H1 (cell line): ENCODE results near the gene FRY. TPM values are rescaled to one million over a fixed set of nuclear protein-coding genes. Genes with fewer than 3 reads are reported as not detected.

Source experiments
- CTCF ChIA-PET: fragments of 300-600 bp; sonication (Branson Sonifier 250); formaldehyde crosslinking; loops from one replicate; lab custom pipeline; 2021; ENCODE audit not compliant: partially characterized antibody; lab: Charles Lee
- POLR2A ChIA-PET: fragments of 300-600 bp; sonication (Branson Sonifier 250); formaldehyde crosslinking; loops from one replicate; lab custom pipeline; 2021; ENCODE audit warnings: inconsistent platforms; ENCODE audit not compliant: partially characterized antibody; lab: Charles Lee
- DNase-seq, 2 experiments: peaks; one replicate each; pipeline versions ENCODE4 v3.0.0 to v3.0.0-alpha.2; 2010 to 2022; ENCODE audit warnings: low spot score in 2 of 2, low read depth in 1 of 2, mixed read lengths in 1 of 2
- FAIRE-seq: peaks from 2 replicates; lab custom pipeline; 2011; peaks lifted over from hg19 to GRCh38; lab: Jason Lieb, UNC
- H2AFZ ChIP-seq: 2 replicates; pipeline ENCODE4 v1.8.1; 2012; ENCODE audit warnings: low read length, inconsistent platforms
- H2AK5ac ChIP-seq: 2 replicates; pipeline ENCODE4 v1.6.1; 2013; ENCODE audit warnings: low read depth, low read length
- H2BK120ac ChIP-seq: replicated peaks from 2 replicates; pipeline ENCODE3; 2013; ENCODE audit warnings: low read depth, low read length, inconsistent platforms
- H2BK12ac ChIP-seq: 2 replicates; pipeline ENCODE4 v1.6.1; 2013; ENCODE audit warnings: low read depth, low read length
- H2BK15ac ChIP-seq: 2 replicates; pipeline ENCODE4 v1.6.1; 2013; ENCODE audit warnings: low read length
- H2BK20ac ChIP-seq: 2 replicates; pipeline ENCODE4 v1.6.1; 2013; ENCODE audit warnings: low read length
- H2BK5ac ChIP-seq: 2 replicates; pipeline ENCODE4 v1.6.1; 2013; ENCODE audit warnings: low read depth, low read length
- H3K14ac ChIP-seq: 2 replicates; pipeline ENCODE4 v1.6.1; 2013; ENCODE audit warnings: inconsistent platforms; ENCODE audit not compliant: insufficient read length
- H3K18ac ChIP-seq: 2 replicates; pipeline ENCODE4 v1.6.1; 2013; ENCODE audit warnings: low read length; ENCODE audit errors: extremely low read depth
- H3K23ac ChIP-seq: 2 replicates; pipeline ENCODE4 v1.6.1; 2013; ENCODE audit warnings: inconsistent platforms; ENCODE audit not compliant: insufficient read length
- H3K23me2 ChIP-seq: 2 replicates; pipeline ENCODE4 v1.6.1; 2013; ENCODE audit warnings: low read depth, low read length
- H3K27ac ChIP-seq: 2 replicates; pipeline ENCODE4 v1.6.1; 2011; ENCODE audit warnings: low read depth, low read length, inconsistent platforms
- H3K27me3 ChIP-seq, 4 experiments: replicated peaks in 1 of 4; 1 replicate in 1 of 4; 2 replicates in 3 of 4; pipeline versions ENCODE4 v1.6.1 to v1.8.1; 2011 to 2013; ENCODE audit warnings: low read length in 3 of 4, mild to moderate bottlenecking in 3 of 4, inconsistent platforms in 2 of 4, mixed read lengths in 2 of 4, moderate library complexity in 1 of 4; ENCODE audit not compliant: control insufficient read depth in 3 of 4, insufficient read depth in 3 of 4; ENCODE audit errors: extremely low read depth in 1 of 4
- H3K36me3 ChIP-seq, 4 experiments: 2 replicates each; pipeline versions ENCODE4 v1.6.1 to v1.8.1; 2011 to 2013; ENCODE audit warnings: mild to moderate bottlenecking in 4 of 4, low read length in 3 of 4, moderate library complexity in 2 of 4, control low read depth in 1 of 4, inconsistent platforms in 1 of 4; ENCODE audit not compliant: insufficient read depth in 4 of 4, control insufficient read depth in 2 of 4
- H3K4ac ChIP-seq: replicated peaks from 2 replicates; pipeline ENCODE3; 2013; ENCODE audit warnings: low read length, low read depth, mixed read lengths, inconsistent platforms; ENCODE audit not compliant: insufficient read length
- H3K4me1 ChIP-seq, 4 experiments: replicated peaks in 1 of 4; 1 replicate in 1 of 4; 2 replicates in 3 of 4; pipeline versions ENCODE4 v1.6.1 to v1.8.1; 2011 to 2013; ENCODE audit warnings: low read length in 3 of 4, inconsistent platforms in 2 of 4, mixed read lengths in 1 of 4; ENCODE audit not compliant: insufficient read depth in 4 of 4, control insufficient read depth in 3 of 4
- H3K4me2 ChIP-seq, 2 experiments: 2 replicates each; pipeline versions ENCODE4 v1.6.1 to v1.8.1; 2011 to 2013; ENCODE audit warnings: low read depth in 2 of 2, low read length in 2 of 2, control low read depth in 1 of 2, inconsistent platforms in 1 of 2, mild to moderate bottlenecking in 1 of 2; ENCODE audit not compliant: insufficient read depth in 1 of 2
- H3K4me3 ChIP-seq, 4 experiments: fragments of 200-600, 300-600 bp in 1 of 4; sonication (generic), shearing (Covaris generic), sonication (Bioruptor Twin) in 1 of 4; 2 replicates each; pipeline versions ENCODE4 v1.5.1 to v1.8.1; 2011 to 2016; ENCODE audit warnings: low read length in 4 of 4, low read depth in 3 of 4, control low read depth in 2 of 4, inconsistent platforms in 2 of 4, mild to moderate bottlenecking in 2 of 4, mixed read lengths in 1 of 4, moderate library complexity in 1 of 4; ENCODE audit not compliant: insufficient read depth in 2 of 4; ENCODE audit errors: extremely low read depth in 1 of 4
- H3K56ac ChIP-seq: replicated peaks from 2 replicates; pipeline ENCODE3; 2013; ENCODE audit warnings: low read depth, mild to moderate bottlenecking, mixed read lengths, low read length, inconsistent platforms; ENCODE audit not compliant: insufficient read length
- H3K79me1 ChIP-seq: 2 replicates; pipeline ENCODE4 v1.6.1; 2013; ENCODE audit warnings: low read depth, low read length, control low read depth
- H3K79me2 ChIP-seq, 2 experiments: 2 replicates each; pipeline versions ENCODE4 v1.6.1 to v1.8.1; 2012 to 2013; ENCODE audit warnings: low read length in 2 of 2, mild to moderate bottlenecking in 2 of 2, inconsistent platforms in 1 of 2; ENCODE audit not compliant: insufficient read depth in 2 of 2, control insufficient read depth in 1 of 2
- H3K9ac ChIP-seq, 4 experiments: replicated peaks in 1 of 4; 1 replicate in 1 of 4; 2 replicates in 3 of 4; pipeline versions ENCODE4 v1.6.1 to v1.8.1; 2011 to 2013; ENCODE audit warnings: low read depth in 3 of 4, low read length in 3 of 4, control low read depth in 2 of 4, mild to moderate bottlenecking in 2 of 4, moderate library complexity in 2 of 4, inconsistent platforms in 1 of 4; ENCODE audit errors: extremely low read depth in 1 of 4
- H3K9me3 ChIP-seq, 2 experiments: 2 replicates each; pipeline versions ENCODE4 v1.6.1 to v1.8.1; 2012 to 2013; ENCODE audit warnings: mild to moderate bottlenecking in 2 of 2, moderate library complexity in 2 of 2, control low read depth in 1 of 2, inconsistent platforms in 1 of 2, low read depth in 1 of 2, low read length in 1 of 2, mixed read lengths in 1 of 2; ENCODE audit not compliant: insufficient read depth in 2 of 2
- H4K20me1 ChIP-seq, 2 experiments: replicated peaks in 1 of 2; 2 replicates each; pipeline versions ENCODE3 to v1.8.1; 2011 to 2013; ENCODE audit warnings: inconsistent platforms in 2 of 2, low read length in 2 of 2, mild to moderate bottlenecking in 1 of 2; ENCODE audit not compliant: insufficient read depth in 2 of 2, control insufficient read depth in 1 of 2
- H4K5ac ChIP-seq: 2 replicates; pipeline ENCODE4 v1.6.1; 2013; ENCODE audit warnings: low read length, low read depth, mixed read lengths, inconsistent platforms; ENCODE audit not compliant: insufficient read length
- H4K8ac ChIP-seq: 2 replicates; pipeline ENCODE4 v1.8.0; 2013; ENCODE audit warnings: mild to moderate bottlenecking, moderate library complexity, low read length, inconsistent platforms; ENCODE audit not compliant: insufficient read depth; ENCODE audit errors: extremely low read depth
- H4K91ac ChIP-seq: replicated peaks from 2 replicates; pipeline ENCODE3; 2013; ENCODE audit warnings: low read length, mixed read lengths, inconsistent platforms; ENCODE audit not compliant: insufficient read length
- ATF2 ChIP-seq: IDR thresholded peaks from 2 replicates; pipeline ENCODE4 v1.6.1; 2012; ENCODE audit warnings: low read length, inconsistent platforms
- ATF3 ChIP-seq: IDR thresholded peaks from 2 replicates; pipeline ENCODE4 v1.6.1; 2011; ENCODE audit warnings: low read depth, mild to moderate bottlenecking, low read length; ENCODE audit not compliant: insufficient read depth
- BCL11A ChIP-seq, 2 experiments: IDR thresholded peaks; one replicate each; pipeline ENCODE4 v1.6.1; 2011; ENCODE audit warnings: low read depth in 2 of 2, low read length in 2 of 2, mild to moderate bottlenecking in 2 of 2
- EZH2 ChIP-seq: fragments of 200-600 bp; sonication (generic); IDR thresholded peaks from 2 replicates; pipeline ENCODE4 v1.7.1; 2012; ENCODE audit warnings: low read depth, mild to moderate bottlenecking, moderate library complexity, low read length, inconsistent platforms; ENCODE audit not compliant: severe bottlenecking
- MAFK ChIP-seq: IDR thresholded peaks from 2 replicates; pipeline ENCODE4 v1.6.1; 2012; ENCODE audit warnings: low read depth, mild to moderate bottlenecking, improper control_type of control experiment, low read length
- RFX5 ChIP-seq: IDR thresholded peaks from 2 replicates; pipeline ENCODE4 v1.6.1; 2011; ENCODE audit warnings: low read depth, low read length, improper control_type of control experiment, borderline replicate concordance
- RNF2 ChIP-seq: fragments of 200-900, 300-1000 bp; sonication (generic); IDR thresholded peaks from 2 replicates; pipeline ENCODE4 v1.7.1; 2016; ENCODE audit warnings: borderline replicate concordance, low read depth, mild to moderate bottlenecking, antibody characterized with exemption, low read length; ENCODE audit not compliant: poor library complexity, severe bottlenecking; ENCODE audit errors: missing control alignments
- RXRA ChIP-seq: IDR thresholded peaks from 2 replicates; pipeline ENCODE4 v1.6.1; 2011; ENCODE audit warnings: low read depth, mild to moderate bottlenecking, low read length, moderate library complexity; ENCODE audit not compliant: insufficient read depth
- SAP30 ChIP-seq: fragments of 300-600 bp; sonication (generic); IDR thresholded peaks from 2 replicates; pipeline ENCODE4 v1.7.1; 2012; ENCODE audit warnings: low read length, moderate library complexity, mild to moderate bottlenecking, inconsistent platforms; ENCODE audit not compliant: insufficient read depth, insufficient replicate concordance
- SP1 ChIP-seq: IDR thresholded peaks from 2 replicates; pipeline ENCODE4 v1.6.1; 2011; ENCODE audit warnings: low read depth, low read length
- SP2 ChIP-seq: IDR thresholded peaks from 2 replicates; pipeline ENCODE4 v1.6.1; 2012; ENCODE audit warnings: mild to moderate bottlenecking, low read length, inconsistent platforms
- SRF ChIP-seq: IDR thresholded peaks from 2 replicates; pipeline ENCODE4 v1.6.1; 2011; ENCODE audit warnings: mild to moderate bottlenecking, low read depth, low read length, moderate library complexity
- WGBS, 2 experiments: shearing (Covaris generic) in 1 of 2; methylation state at CpG; one replicate each; pipeline versions ENCODE4 v1.1.6 to v1.1.7; 2013 to 2015; ENCODE audit warnings: low lambda C conversion rate in 2 of 2, mixed read lengths in 2 of 2, inconsistent platforms in 1 of 2, low coverage in 1 of 2, missing lambda C conversion rate in 1 of 2; ENCODE audit not compliant: insufficient replicate concordance in 2 of 2, insufficient coverage in 1 of 2, insufficient read length in 1 of 2; ENCODE audit errors: extremely low coverage in 1 of 2, missing lambda C conversion rate in 1 of 2; 5-methylcytosine and 5-hydroxymethylcytosine counted together
- polyA plus RNA-seq, 7 experiments: library from polyadenylated mRNA; depleted of rRNA in 3 of 7; stranded (reverse) in 5 of 7; unstranded in 2 of 7; fragments of >200 nt in 5 of 7; fragments of 200-250 nt in 2 of 7; gene quantifications; 1 replicate in 5 of 7; 2 replicates in 1 of 7; 4 replicates in 1 of 7; pipeline versions ENCODE4 v1.2.1 to v1.2.3, GENCODE V29; 2011 to 2013; ENCODE audit warnings: missing spikeins in 2 of 7, mixed read lengths in 2 of 7
- total RNA-seq: library from RNA; stranded (reverse); fragmentation: NEBNext Ultra II Directional; extraction: Animal tissue kit (Norgen Biotek cat#: 25700); gene quantifications from 2 replicates; pipeline ENCODE4 v1.2.1, GENCODE V29; 2021

Gene FRY
- total and polyA plus RNA-seq, 2 of the 8 experiments (the other 6 are each of a cell fraction or from before 2014, with no cell fraction given) = 4.3 to 9.2 TPM

- Histone ChIP-seq H2AK5ac (no peak overlapping the region), H2BK5ac (no peak overlapping the region), H3K4me1 (peaks cover 0 to 5% (median under 1%) of the 10 kb centered on the region in 4 experiments; a peak in 2 of 7 replicates), H4K20me1 (no peaks in the 10 kb centered on the region), H3K4me3 (no peak overlapping the region), H4K5ac (no peak overlapping the region), H3K14ac (no peak overlapping the region), H2BK20ac (no peak overlapping the region), H3K9me3 (no peaks in the 10 kb centered on the region), H3K79me1 (no peaks in the 10 kb centered on the region), H3K23me2 (no peaks in the 10 kb centered on the region), H3K56ac (no peak overlapping the region), H4K8ac (no peak overlapping the region), H2AFZ (no peak overlapping the region), H3K23ac (no peak overlapping the region), H2BK12ac (no peak overlapping the region), H4K91ac (no peak overlapping the region), H3K4me2 (no peak overlapping the region), H3K18ac (no peak overlapping the region), H3K79me2 (no peaks in the 10 kb centered on the region), H3K9ac (no peak overlapping the region), H3K36me3 (no peaks in the 10 kb centered on the region), H2BK15ac (no peak overlapping the region), H3K27ac (no peak overlapping the region), H3K27me3 (no peaks in the 10 kb centered on the region), H3K4ac (no peak overlapping the region), H2BK120ac (no peak overlapping the region)
- ChIA-PET CTCF (no interaction called here), POLR2A (no interaction called here)
- DNase-seq = no peak
- no peak for FAIRE-seq
- WGBS, 2 experiments = 88% methylated on average over 4 of the region's 4 CpGs; no CpG with 5 or more reads in 1 of the 2 experiments
- no peak for TF ChIP-seq SP2
- no peak for TF ChIP-seq SRF
- TF ChIP-seq BCL11A (IDR thresholded peaks at IDR 0.05; ENCODE audit: low read depth in 2 of 2, low read length in 2 of 2) = no peak
- no peak for TF ChIP-seq EZH2
- no peak for TF ChIP-seq RXRA
- no peak for TF ChIP-seq MAFK
- TF ChIP-seq SAP30 = no peak
- no peak for TF ChIP-seq RNF2
- TF ChIP-seq SP1 = no peak
- no peak for TF ChIP-seq ATF2
- TF ChIP-seq ATF3 = no peak
- no peak for TF ChIP-seq RFX5
Measured at GRCh38 chr13:32147976-32148375, 116.4 kb downstream of the FRY start.
